ENCODE data around the gene LIN7A. TPM values are rescaled to one million over a fixed set of nuclear protein-coding genes. Genes with fewer than 3 reads are reported as not detected.

LIN7A gene
- total RNA-seq, 2 donors from 2014 or later = 0.21 to 0.22 TPM

- DNase-seq (no peak), ATAC-seq (no peak)
- Mint-ChIP-seq H3K4me1 (no peaks in the 10 kb centered on the region), H3K36me3 (ENCODE audit: low read depth) (no peaks in the 10 kb centered on the region), H3K27ac (no peak overlapping the region), H3K4me3 (no peak overlapping the region), H3K27me3 (peaks cover 11% of the 10 kb centered on the region)
- no peaks in the 10 kb centered on the region for H3K9me3 ChIP-seq (ENCODE audit: control insufficient read depth, low read length, poor library complexity, severe bottlenecking)
These were observed 1.7 kb upstream of the LIN7A start for GRCh38 chr12:80939231-80939950.

GRCh38 chr12:80938397-80938796, 663 bp upstream of the LIN7A start:
- DNase-seq (no peak), ATAC-seq (no peak)
- Mint-ChIP-seq H3K4me1 (no peaks in the 10 kb centered on the region), H3K4me3 (no peak overlapping the region), H3K36me3 (ENCODE audit: low read depth) (no peaks in the 10 kb centered on the region), H3K27ac (no peak overlapping the region), H3K27me3 (peaks cover 11% of the 10 kb centered on the region)
- H3K9me3 ChIP-seq (ENCODE audit: control insufficient read depth, low read length, poor library complexity, severe bottlenecking) = no peaks in the 10 kb centered on the region

- Mint-ChIP-seq H3K27ac (no peak overlapping the region), H3K27me3 (peaks cover 11% of the 10 kb centered on the region), H3K4me3 (peak overlapping the region; percentile 13), H3K36me3 (ENCODE audit: low read depth) (no peaks in the 10 kb centered on the region), H3K4me1 (no peaks in the 10 kb centered on the region)
- ATAC-seq (no peak), DNase-seq (no peak)
- H3K9me3 ChIP-seq (ENCODE audit: control insufficient read depth, low read length, poor library complexity, severe bottlenecking) = no peaks in the 10 kb centered on the region
These were observed 918 bp downstream of the LIN7A start for GRCh38 chr12:80936642-80937390.

GRCh38 chr12:80936353-80936641, 1.4 kb downstream of the LIN7A start:
- H3K27ac Mint-ChIP-seq = no peak overlapping the region
- no peak for ATAC-seq
- peak overlapping the region; percentile 13 for H3K4me3 Mint-ChIP-seq
- no peaks in the 10 kb centered on the region for H3K4me1 Mint-ChIP-seq
- H3K36me3 Mint-ChIP-seq (ENCODE audit: low read depth) = no peaks in the 10 kb centered on the region
- no peaks in the 10 kb centered on the region for H3K9me3 ChIP-seq (ENCODE audit: control insufficient read depth, low read length, poor library complexity, severe bottlenecking)
- no peak for DNase-seq
- peaks cover 11% of the 10 kb centered on the region for H3K27me3 Mint-ChIP-seq

GRCh38 chr12:80935111-80935510, 2.6 kb downstream of the LIN7A start:
- Mint-ChIP-seq H3K27me3 (peaks cover 11% of the 10 kb centered on the region), H3K36me3 (ENCODE audit: low read depth) (no peaks in the 10 kb centered on the region), H3K4me1 (no peaks in the 10 kb centered on the region), H3K4me3 (no peak overlapping the region), H3K27ac (no peak overlapping the region)
- DNase-seq = no peak
- ATAC-seq = no peak
- no peaks in the 10 kb centered on the region for H3K9me3 ChIP-seq (ENCODE audit: control insufficient read depth, low read length, poor library complexity, severe bottlenecking)

- no peak overlapping the region for H3K27ac Mint-ChIP-seq
- no peak overlapping the region for H3K4me3 Mint-ChIP-seq
- H3K36me3 Mint-ChIP-seq (ENCODE audit: low read depth) = no peaks in the 10 kb centered on the region
- ATAC-seq = no peak
- no peaks in the 10 kb centered on the region for H3K4me1 Mint-ChIP-seq
- no peaks in the 10 kb centered on the region for H3K9me3 ChIP-seq (ENCODE audit: control insufficient read depth, low read length, poor library complexity, severe bottlenecking)
- H3K27me3 Mint-ChIP-seq = no peaks in the 10 kb centered on the region
- DNase-seq = no peak
These were observed 11.8 kb downstream of the LIN7A start for GRCh38 chr12:80925983-80926382.

GRCh38 chr12:80925237-80925636, 12.5 kb downstream of the LIN7A start:
- ATAC-seq = no peak
- Mint-ChIP-seq H3K4me1 (no peaks in the 10 kb centered on the region), H3K4me3 (no peak overlapping the region), H3K27me3 (no peaks in the 10 kb centered on the region), H3K27ac (no peak overlapping the region), H3K36me3 (ENCODE audit: low read depth) (no peaks in the 10 kb centered on the region)
- H3K9me3 ChIP-seq (ENCODE audit: control insufficient read depth, low read length, poor library complexity, severe bottlenecking) = no peaks in the 10 kb centered on the region
- DNase-seq = no peak

GRCh38 chr12:80924437-80924836, 13.3 kb downstream of the LIN7A start:
- Mint-ChIP-seq H3K4me1 (no peaks in the 10 kb centered on the region), H3K36me3 (ENCODE audit: low read depth) (no peaks in the 10 kb centered on the region), H3K4me3 (no peak overlapping the region), H3K27ac (no peak overlapping the region), H3K27me3 (no peaks in the 10 kb centered on the region)
- ATAC-seq = no peak
- H3K9me3 ChIP-seq (ENCODE audit: control insufficient read depth, low read length, poor library complexity, severe bottlenecking) = no peaks in the 10 kb centered on the region
- DNase-seq = no peak

- no peaks in the 10 kb centered on the region for H3K4me1 Mint-ChIP-seq
- ATAC-seq = no peak
These were observed 17.7 kb downstream of the LIN7A start for GRCh38 chr12:80920006-80920405.

GRCh38 chr12:80917651-80918050, 20.1 kb downstream of the LIN7A start:
- DNase-seq = no peak
- ATAC-seq = no peak
- Mint-ChIP-seq H3K4me3 (no peak overlapping the region), H3K4me1 (no peaks in the 10 kb centered on the region), H3K27ac (no peak overlapping the region), H3K36me3 (ENCODE audit: low read depth) (no peaks in the 10 kb centered on the region), H3K27me3 (no peaks in the 10 kb centered on the region)
- H3K9me3 ChIP-seq (ENCODE audit: control insufficient read depth, low read length, poor library complexity, severe bottlenecking) = no peaks in the 10 kb centered on the region

More at GRCh38 chr12:80920006-80920405, 17.7 kb downstream of the LIN7A start:
- Mint-ChIP-seq H3K4me3 (no peak overlapping the region), H3K36me3 (ENCODE audit: low read depth) (no peaks in the 10 kb centered on the region), H3K27me3 (no peaks in the 10 kb centered on the region), H3K27ac (no peak overlapping the region)
- H3K9me3 ChIP-seq (ENCODE audit: control insufficient read depth, low read length, poor library complexity, severe bottlenecking) = no peaks in the 10 kb centered on the region
- DNase-seq = no peak

GRCh38 chr12:80912901-80913770, 24.6 kb downstream of the LIN7A start:
- no peak for ATAC-seq

GRCh38 chr12:80909370-80909769, 28.4 kb downstream of the LIN7A start:
- Mint-ChIP-seq H3K27ac (no peak overlapping the region), H3K27me3 (no peaks in the 10 kb centered on the region), H3K36me3 (ENCODE audit: low read depth) (no peaks in the 10 kb centered on the region), H3K4me3 (no peak overlapping the region), H3K4me1 (no peaks in the 10 kb centered on the region)
- ATAC-seq (no peak), DNase-seq (no peak)
- no peaks in the 10 kb centered on the region for H3K9me3 ChIP-seq (ENCODE audit: control insufficient read depth, low read length, poor library complexity, severe bottlenecking)

More at GRCh38 chr12:80912901-80913770, 24.6 kb downstream of the LIN7A start:
- Mint-ChIP-seq H3K4me1 (no peaks in the 10 kb centered on the region), H3K36me3 (ENCODE audit: low read depth) (no peaks in the 10 kb centered on the region), H3K27me3 (no peaks in the 10 kb centered on the region), H3K4me3 (no peak overlapping the region), H3K27ac (no peak overlapping the region)
- DNase-seq = no peak
- H3K9me3 ChIP-seq (ENCODE audit: control insufficient read depth, low read length, poor library complexity, severe bottlenecking) = no peaks in the 10 kb centered on the region

- DNase-seq = no peak
- H3K4me3 Mint-ChIP-seq = no peak overlapping the region
- H3K4me1 Mint-ChIP-seq = no peaks in the 10 kb centered on the region
- H3K27ac Mint-ChIP-seq = no peak overlapping the region
- H3K36me3 Mint-ChIP-seq (ENCODE audit: low read depth) = no peaks in the 10 kb centered on the region
- no peak for ATAC-seq
- H3K9me3 ChIP-seq (ENCODE audit: control insufficient read depth, low read length, poor library complexity, severe bottlenecking) = no peaks in the 10 kb centered on the region
- no peaks in the 10 kb centered on the region for H3K27me3 Mint-ChIP-seq
These were observed 35.0 kb downstream of the LIN7A start for GRCh38 chr12:80902711-80903110.
